Measurements from ENCODE around the gene RASL10B. TPM values are rescaled to one million over a fixed set of nuclear protein-coding genes. Genes with fewer than 3 reads are reported as not detected.

Gene RASL10B, protein sequence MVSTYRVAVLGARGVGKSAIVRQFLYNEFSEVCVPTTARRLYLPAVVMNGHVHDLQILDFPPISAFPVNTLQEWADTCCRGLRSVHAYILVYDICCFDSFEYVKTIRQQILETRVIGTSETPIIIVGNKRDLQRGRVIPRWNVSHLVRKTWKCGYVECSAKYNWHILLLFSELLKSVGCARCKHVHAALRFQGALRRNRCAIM
- total RNA-seq: 1 to 10 TPM; 3.6 to 5.5 (median 3.8) TPM
- 1 to 10 TPM in 1 of 3 donors, under 1 TPM in 1, not detected in 1; 0.60 to 1.8 TPM for polyA plus RNA-seq

DNA sequence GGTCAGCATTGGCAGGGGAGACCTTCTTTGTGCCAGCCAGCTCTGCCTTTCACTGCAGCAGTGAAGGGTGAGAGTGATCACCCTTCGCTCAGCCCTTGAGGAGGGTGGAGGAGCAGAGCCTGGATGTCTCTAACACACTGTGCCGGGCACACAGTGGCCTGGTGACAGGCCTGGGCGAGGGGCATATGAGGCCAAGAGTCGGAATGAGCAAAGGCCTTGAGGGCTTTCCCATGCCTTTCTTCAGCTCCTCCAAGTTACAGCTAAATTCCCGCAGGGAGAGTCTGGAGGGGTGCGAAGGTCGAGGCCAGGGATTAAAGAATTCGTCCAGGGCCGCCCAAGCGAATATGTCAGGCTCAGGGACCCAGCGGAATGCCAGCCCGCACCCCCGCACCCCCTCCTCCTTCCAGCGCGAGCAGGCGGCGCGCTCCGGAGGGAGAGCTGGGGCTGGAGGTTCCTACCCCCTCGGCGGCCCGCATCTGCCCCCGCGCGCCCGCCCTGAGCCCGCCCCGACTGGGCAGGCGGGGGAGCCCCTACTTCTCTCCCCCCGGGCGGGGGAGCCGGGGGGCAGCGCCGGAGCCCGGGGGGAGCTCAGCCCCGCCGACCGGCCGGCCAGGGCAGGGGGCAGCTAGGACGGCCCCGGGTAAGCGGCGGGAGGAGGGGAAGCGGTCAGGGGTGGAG lies at the start of gene RASL10B:
Gene RASL10B (plus strand): TSS at position 401 of the 678 bp plus-strand sequence. CDS start 3,546 bp downstream, outside the sequence.
- peak; percentile 80 for DNase-seq
- H3K4me1 ChIP-seq: peaks cover 0 to 29% (median 25%) of the 10 kb centered on the region in 4 donors
- intact Hi-C loops (cut with DNase I): no loop called here

DNA sequence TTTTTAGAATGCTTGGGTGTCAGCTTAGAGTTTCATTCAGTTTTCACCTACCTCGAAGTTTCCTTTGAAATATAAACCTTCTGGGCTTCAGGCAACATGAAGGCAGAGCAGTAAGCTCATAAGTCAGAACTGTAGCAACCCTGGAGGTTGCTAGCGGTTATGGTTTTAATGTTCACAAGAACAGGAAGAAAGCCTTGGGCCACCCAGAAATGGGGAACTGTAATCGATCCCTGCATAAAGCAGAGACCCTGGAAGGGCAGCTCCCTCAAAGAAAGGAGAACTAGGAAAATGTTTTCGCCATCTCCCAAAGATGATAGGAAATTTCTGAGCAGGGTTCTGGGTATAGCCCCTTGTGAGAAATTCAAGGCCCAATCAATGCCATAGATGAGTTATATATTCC lies 47.8 kb upstream of the RASL10B start:
- H3K27me3 ChIP-seq: no peaks in the 10 kb centered on the region
- no peaks in the 10 kb centered on the region for H3K9me3 ChIP-seq
- no peaks in the 10 kb centered on the region for H3K4me1 ChIP-seq
- no peak overlapping the region for H3K4me3 ChIP-seq
- intact Hi-C loops (cut with DNase I): no loop called here
- no peak for DNase-seq
- no peak overlapping the region for H3K27ac ChIP-seq
- H3K36me3 ChIP-seq: peaks cover 0 to 98% (median 22%) of the 10 kb centered on the region in 4 donors
- no peak for TF ChIP-seq POLR2AphosphoS5 (IDR thresholded peaks at IDR 0.05)
- TF ChIP-seq EP300 (IDR thresholded peaks at IDR 0.05): no peak
- TF ChIP-seq POLR2A (IDR thresholded peaks at IDR 0.05): no peak
- TF ChIP-seq, protein P1, sequence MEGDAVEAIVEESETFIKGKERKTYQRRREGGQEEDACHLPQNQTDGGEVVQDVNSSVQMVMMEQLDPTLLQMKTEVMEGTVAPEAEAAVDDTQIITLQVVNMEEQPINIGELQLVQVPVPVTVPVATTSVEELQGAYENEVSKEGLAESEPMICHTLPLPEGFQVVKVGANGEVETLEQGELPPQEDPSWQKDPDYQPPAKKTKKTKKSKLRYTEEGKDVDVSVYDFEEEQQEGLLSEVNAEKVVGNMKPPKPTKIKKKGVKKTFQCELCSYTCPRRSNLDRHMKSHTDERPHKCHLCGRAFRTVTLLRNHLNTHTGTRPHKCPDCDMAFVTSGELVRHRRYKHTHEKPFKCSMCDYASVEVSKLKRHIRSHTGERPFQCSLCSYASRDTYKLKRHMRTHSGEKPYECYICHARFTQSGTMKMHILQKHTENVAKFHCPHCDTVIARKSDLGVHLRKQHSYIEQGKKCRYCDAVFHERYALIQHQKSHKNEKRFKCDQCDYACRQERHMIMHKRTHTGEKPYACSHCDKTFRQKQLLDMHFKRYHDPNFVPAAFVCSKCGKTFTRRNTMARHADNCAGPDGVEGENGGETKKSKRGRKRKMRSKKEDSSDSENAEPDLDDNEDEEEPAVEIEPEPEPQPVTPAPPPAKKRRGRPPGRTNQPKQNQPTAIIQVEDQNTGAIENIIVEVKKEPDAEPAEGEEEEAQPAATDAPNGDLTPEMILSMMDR (IDR thresholded peaks at IDR 0.05): no peak
- 84 to 92% methylated on average over 4 of the region's 4 CpGs for WGBS, 2 donors

More for the DNA sequence above, at the start of gene RASL10B:
- H3K27me3 ChIP-seq: no peaks in the 10 kb centered on the region
- TF ChIP-seq EP300 (IDR thresholded peaks at IDR 0.05) (no peak), POLR2AphosphoS5 (IDR thresholded peaks at IDR 0.05) (no peak), POLR2A (IDR thresholded peaks at IDR 0.05) (no peak)
- TF ChIP-seq, protein P1 (IDR thresholded peaks at IDR 0.05): no peak
- H3K4me3 ChIP-seq: peak within 1 kb of the TSS; percentile 45 to 89 (median 74)
- no peaks in the 10 kb centered on the region for H3K9me3 ChIP-seq
- H3K27ac ChIP-seq: peak within 1 kb of the TSS; percentile 31 to 62 (median 47)
- WGBS, 2 donors: 4 to 5% methylated on average over 44 of the region's 44 CpGs
- H3K36me3 ChIP-seq: no peaks in the 10 kb centered on the region

DNA sequence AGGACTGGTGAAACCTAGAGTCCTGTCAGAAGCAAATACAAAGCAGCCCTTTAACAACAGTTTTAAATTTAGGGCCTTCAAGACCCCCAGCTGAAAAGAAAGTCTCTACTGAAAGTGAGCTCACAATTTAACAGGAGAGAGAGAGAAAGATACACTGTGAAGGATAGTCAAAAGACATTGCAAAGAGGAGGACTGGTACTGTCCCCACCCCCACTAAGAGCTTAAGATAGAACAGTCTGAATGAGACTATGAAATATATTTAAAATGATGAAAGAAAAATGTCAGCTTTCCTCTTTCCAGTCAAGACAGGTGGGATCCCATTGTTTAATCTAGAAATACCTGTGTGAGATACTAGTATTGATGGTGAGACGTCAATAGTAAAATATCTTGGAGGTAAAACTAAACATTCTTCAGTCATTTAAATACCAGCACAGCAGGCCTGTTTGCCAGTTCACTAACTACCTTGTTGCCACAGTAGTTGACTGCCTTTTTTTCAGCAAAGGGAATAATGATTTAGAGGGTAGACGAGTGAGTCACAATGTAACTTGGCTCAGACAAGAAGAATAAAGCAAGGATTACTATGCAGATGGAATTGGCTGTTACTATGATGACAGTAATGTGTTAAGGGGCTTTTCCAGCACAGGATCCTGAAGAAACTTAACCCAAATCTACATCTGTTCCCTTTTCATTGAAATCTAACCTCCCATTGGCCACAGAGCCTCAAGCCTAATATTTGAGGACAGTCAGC lies 47.2 kb upstream of the RASL10B start:
- H3K27me3 ChIP-seq: no peaks in the 10 kb centered on the region
- no peaks in the 10 kb centered on the region for H3K9me3 ChIP-seq
- intact Hi-C loops (cut with DNase I): no loop called here
- no peak overlapping the region for H3K27ac ChIP-seq
- no peaks in the 10 kb centered on the region for H3K4me1 ChIP-seq
- no peak for DNase-seq
- no peak for TF ChIP-seq EP300 (IDR thresholded peaks at IDR 0.05)
- TF ChIP-seq POLR2A (IDR thresholded peaks at IDR 0.05): no peak
- TF ChIP-seq, protein P1 (IDR thresholded peaks at IDR 0.05): no peak
- no peak overlapping the region for H3K4me3 ChIP-seq
- WGBS, 2 donors: 86 to 92% methylated on average over 2 of the region's 2 CpGs
- H3K36me3 ChIP-seq: peaks cover 0 to 98% (median 22%) of the 10 kb centered on the region in 4 donors

DNA sequence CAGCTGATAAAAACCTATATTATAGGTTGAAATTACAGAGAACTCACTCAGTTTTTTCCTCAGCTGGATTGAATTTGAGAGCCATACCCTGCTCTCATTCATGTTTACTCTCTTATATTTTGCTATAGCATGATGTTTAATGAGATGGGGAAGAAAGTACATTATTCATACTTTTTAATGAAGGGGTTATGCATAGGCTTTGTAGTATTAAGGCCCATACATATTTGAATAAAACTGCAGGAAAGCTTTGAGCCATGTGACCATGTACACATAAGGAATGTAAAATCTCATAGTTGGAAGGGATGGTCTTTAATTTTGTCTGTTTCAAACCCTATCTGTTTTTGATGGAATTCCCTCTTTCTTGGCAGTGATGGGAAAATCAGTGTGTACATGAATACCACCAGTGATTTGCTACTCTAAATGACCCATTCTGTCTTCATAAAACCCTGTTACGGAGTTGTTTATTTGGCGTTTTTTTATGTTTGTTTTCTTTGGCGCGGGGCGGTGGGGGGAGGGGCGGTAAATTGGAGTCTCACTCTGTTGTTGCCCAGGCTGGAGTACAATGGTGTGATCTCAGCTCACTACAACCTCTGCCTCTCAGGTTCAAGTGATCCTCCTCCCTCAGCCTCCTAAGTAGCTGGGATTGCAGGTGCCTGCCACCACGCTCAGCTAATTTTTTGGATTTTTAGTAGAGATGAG lies 38.8 kb upstream of the RASL10B start:
- Histone ChIP-seq H3K9me3 (no peaks in the 10 kb centered on the region), H3K4me1 (no peaks in the 10 kb centered on the region), H3K27me3 (no peaks in the 10 kb centered on the region), H3K4me3 (no peak overlapping the region), H3K27ac (no peak overlapping the region), H3K36me3 (peaks cover 5 to 72% (median 26%) of the 10 kb centered on the region in 4 donors)
- intact Hi-C loops (cut with DNase I): no loop called here
- no peak for DNase-seq
- TF ChIP-seq POLR2A (IDR thresholded peaks at IDR 0.05) (no peak), EP300 (IDR thresholded peaks at IDR 0.05) (no peak), POLR2AphosphoS5 (IDR thresholded peaks at IDR 0.05) (no peak)
- TF ChIP-seq, protein P1 (IDR thresholded peaks at IDR 0.05): no peak
- WGBS, 2 donors: 79 to 91% methylated on average over 7 of the region's 7 CpGs

Data from sigmoid colon (tissue), 7 donors.